H9 (cell line): ENCODE results near the gene KLB. TPM values are rescaled to one million over a fixed set of nuclear protein-coding genes. Genes with fewer than 3 reads are reported as not detected.

Source experiments
- DNase-seq: peaks from one replicate; pipeline ENCODE4 v3.0.0-alpha.2; 2017
- H2AFZ ChIP-seq: one replicate; pipeline ENCODE4 v1.6.1; 2013; ENCODE audit warnings: mild to moderate bottlenecking, low read length, control low read depth, moderate library complexity
- H2AK5ac ChIP-seq: 2 replicates; pipeline ENCODE4 v1.6.1; 2013; ENCODE audit warnings: low read length, control low read depth, mixed read lengths; ENCODE audit not compliant: insufficient read length
- H2BK120ac ChIP-seq: one replicate; pipeline ENCODE4 v1.6.1; 2013; ENCODE audit warnings: low read depth, mild to moderate bottlenecking, low read length, control low read depth, inconsistent platforms; ENCODE audit not compliant: poor library complexity, severe bottlenecking
- H2BK12ac ChIP-seq: 2 replicates; pipeline ENCODE4 v1.6.1; 2013; ENCODE audit warnings: low read length, control low read depth, mixed read lengths, low read depth; ENCODE audit not compliant: insufficient read length
- H2BK15ac ChIP-seq: 2 replicates; pipeline ENCODE4 v1.6.1; 2013; ENCODE audit warnings: low read depth, low read length, control low read depth
- H2BK20ac ChIP-seq: one replicate; pipeline ENCODE4 v1.6.1; 2013; ENCODE audit warnings: low read depth, mild to moderate bottlenecking, low read length, control low read depth, inconsistent platforms; ENCODE audit not compliant: poor library complexity, severe bottlenecking
- H2BK5ac ChIP-seq: 2 replicates; pipeline ENCODE4 v1.6.1; 2013; ENCODE audit warnings: low read length, control low read depth, mixed read lengths; ENCODE audit not compliant: insufficient read length
- H3K14ac ChIP-seq: 2 replicates; pipeline ENCODE4 v1.6.1; 2013; ENCODE audit warnings: low read length, control low read depth; ENCODE audit not compliant: insufficient read depth
- H3K18ac ChIP-seq: 2 replicates; pipeline ENCODE4 v1.6.1; 2013; ENCODE audit warnings: low read depth, mild to moderate bottlenecking, mixed read lengths, low read length, control low read depth; ENCODE audit not compliant: insufficient read length
- H3K23ac ChIP-seq: 2 replicates; pipeline ENCODE4 v1.6.1; 2013; ENCODE audit warnings: low read length, control low read depth, mixed read lengths, low read depth; ENCODE audit not compliant: insufficient read length
- H3K23me2 ChIP-seq: 2 replicates; pipeline ENCODE4 v1.6.1; 2013; ENCODE audit warnings: low read depth, mild to moderate bottlenecking, mixed read lengths, low read length, control low read depth; ENCODE audit not compliant: insufficient read length, poor library complexity, severe bottlenecking
- H3K27ac ChIP-seq: 2 replicates; pipeline ENCODE4 v1.5.1; 2013; ENCODE audit warnings: low read length, control low read depth, mixed read lengths, low read depth; ENCODE audit not compliant: insufficient read length
- H3K27me3 ChIP-seq: 2 replicates; pipeline ENCODE4 v1.6.1; 2013; ENCODE audit warnings: low read length, control low read depth, inconsistent platforms; ENCODE audit not compliant: insufficient read depth
- H3K4ac ChIP-seq: 2 replicates; pipeline ENCODE4 v1.6.1; 2013; ENCODE audit warnings: low read depth, mild to moderate bottlenecking, control low read depth, inconsistent platforms, low read length, moderate library complexity
- H3K4me1 ChIP-seq: 2 replicates; pipeline ENCODE4 v1.6.1; 2013; ENCODE audit warnings: low read length, control low read depth, inconsistent platforms; ENCODE audit not compliant: insufficient read depth
- H3K4me2 ChIP-seq: 2 replicates; pipeline ENCODE4 v1.6.1; 2013; ENCODE audit warnings: low read length, control low read depth, mixed read lengths; ENCODE audit not compliant: insufficient read length, insufficient read depth
- H3K56ac ChIP-seq: 2 replicates; pipeline ENCODE4 v1.6.1; 2013; ENCODE audit warnings: low read depth, mild to moderate bottlenecking, mixed read lengths, low read length, control low read depth; ENCODE audit not compliant: insufficient read length
- H3K79me1 ChIP-seq: 2 replicates; pipeline ENCODE4 v1.6.1; 2013; ENCODE audit warnings: low read depth, mild to moderate bottlenecking, moderate library complexity, low read length, control low read depth, inconsistent platforms; ENCODE audit not compliant: insufficient read depth, poor library complexity, severe bottlenecking
- H3K79me2 ChIP-seq: 2 replicates; pipeline ENCODE4 v1.6.1; 2013; ENCODE audit warnings: low read length, control low read depth, inconsistent platforms; ENCODE audit not compliant: insufficient read depth
- H3K9ac ChIP-seq: 2 replicates; pipeline ENCODE4 v1.6.1; 2013; ENCODE audit warnings: low read length, control low read depth, mixed read lengths; ENCODE audit not compliant: insufficient read length; ENCODE audit errors: extremely low read depth
- H3K9me3 ChIP-seq: one replicate; pipeline ENCODE4 v1.6.1; 2013; ENCODE audit warnings: low read depth, low read length, inconsistent platforms; ENCODE audit not compliant: control insufficient read depth
- H3T11ph ChIP-seq: one replicate; pipeline ENCODE4 v1.6.1; 2013; ENCODE audit warnings: mild to moderate bottlenecking, low read length, control low read depth, inconsistent platforms
- H4K20me1 ChIP-seq: one replicate; pipeline ENCODE4 v1.6.1; 2013; ENCODE audit not compliant: control insufficient read depth, insufficient read length, insufficient read depth
- H4K5ac ChIP-seq: 2 replicates; pipeline ENCODE4 v1.6.1; 2013; ENCODE audit warnings: low read depth, mild to moderate bottlenecking, mixed read lengths, low read length, control low read depth; ENCODE audit not compliant: insufficient read length
- H4K8ac ChIP-seq: replicated peaks from 2 replicates; pipeline ENCODE4 v1.6.1; 2013; ENCODE audit warnings: low read length, control low read depth, mixed read lengths, low read depth; ENCODE audit not compliant: insufficient read length
- H4K91ac ChIP-seq: 2 replicates; pipeline ENCODE4 v1.6.1; 2013; ENCODE audit warnings: low read depth, mild to moderate bottlenecking, moderate library complexity, mixed read lengths, low read length, control low read depth; ENCODE audit not compliant: insufficient read length
- H3K27ac Mint-ChIP-seq, 3 experiments: 2 replicates in 2 of 3; 3 replicates in 1 of 3; pipeline ENCODE4 v1.8.0; 2020 to 2021; ENCODE audit warnings: mixed read lengths in 3 of 3, mild to moderate bottlenecking in 1 of 3, moderate library complexity in 1 of 3
- H3K27me3 Mint-ChIP-seq: 2 replicates; pipeline ENCODE4 v1.8.0; 2021; ENCODE audit warnings: low read depth, mild to moderate bottlenecking, moderate library complexity, mixed read lengths
- H3K36me3 Mint-ChIP-seq, 3 experiments: 2 replicates in 2 of 3; 3 replicates in 1 of 3; pipeline ENCODE4 v1.8.0; 2020 to 2021; ENCODE audit warnings: low read depth in 3 of 3, mixed read lengths in 3 of 3; ENCODE audit not compliant: insufficient read depth in 1 of 3
- H3K4me1 Mint-ChIP-seq, 2 experiments: 2 replicates each; pipeline ENCODE4 v1.8.0; 2020; ENCODE audit warnings: mixed read lengths in 2 of 2
- H3K4me3 Mint-ChIP-seq, 2 experiments: 2 replicates in 1 of 2; 3 replicates in 1 of 2; pipeline ENCODE4 v1.8.0; 2020 to 2021; ENCODE audit warnings: mild to moderate bottlenecking in 2 of 2, mixed read lengths in 2 of 2, moderate library complexity in 1 of 2
- H3K9me3 Mint-ChIP-seq, 2 experiments: 2 replicates in 1 of 2; 3 replicates in 1 of 2; pipeline ENCODE4 v1.8.0; 2020; ENCODE audit warnings: mild to moderate bottlenecking in 2 of 2, mixed read lengths in 2 of 2, moderate library complexity in 1 of 2
- WGBS: extraction: QIAGEN DNeasy Blood & Tissue Kit; methylation state at CpG from one replicate; pipeline ENCODE4 v1.1.7; 2013; ENCODE audit warnings: missing lambda C conversion rate, low lambda C conversion rate, mixed read lengths; ENCODE audit not compliant: insufficient read length; ENCODE audit errors: extremely low coverage; 5-methylcytosine and 5-hydroxymethylcytosine counted together
- total RNA-seq: library from RNA; stranded (reverse); gene quantifications from 2 replicates; pipeline ENCODE4 v1.2.1, GENCODE V29; 2021
- TF ChIP-seq, protein P1 (sequence below): fragments of 200-600 bp; sonication (generic); conservative IDR thresholded peaks from 3 replicates; pipeline ENCODE4 v1.8.0; 2021; ENCODE audit warnings: antibody characterized with exemption, mild to moderate bottlenecking

KLB gene
- total RNA-seq, 1 experiment from 2014 or later, result 0.07 TPM

DNA sequence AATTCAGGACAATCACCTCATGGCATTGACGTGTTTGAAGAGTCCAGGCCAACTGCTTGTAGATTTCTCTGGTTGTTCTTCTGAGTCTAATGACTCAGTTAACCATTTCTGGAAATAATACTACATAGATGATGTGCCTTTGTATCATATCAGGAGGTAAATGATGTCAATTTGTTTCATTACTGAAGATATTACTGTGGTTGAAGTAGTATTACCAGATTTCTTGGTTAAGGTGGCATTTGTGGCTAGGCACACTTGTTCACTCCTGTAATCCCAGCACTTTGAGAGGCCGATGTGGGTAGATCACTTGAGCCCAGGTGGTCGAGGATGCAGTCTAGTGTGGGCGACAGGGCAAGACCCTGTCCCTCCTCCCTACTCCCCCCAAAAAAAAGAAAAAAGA, 36.3 kb downstream of the KLB start:
- H3K79me1 ChIP-seq, result no peaks in the 10 kb centered on the region
- no peak overlapping the region for H4K91ac ChIP-seq
- no peak overlapping the region for H2BK120ac ChIP-seq
- H3K4me1 ChIP-seq, result no peaks in the 10 kb centered on the region
- no peak overlapping the region for H3K23ac ChIP-seq
- no peaks in the 10 kb centered on the region for H3K23me2 ChIP-seq
- no peak overlapping the region for H3K9ac ChIP-seq
- H3K14ac ChIP-seq, result no peak overlapping the region
- no peaks in the 10 kb centered on the region for H4K20me1 ChIP-seq
- H3K27me3 Mint-ChIP-seq, result peaks cover 9% of the 10 kb centered on the region
- no peaks in the 10 kb centered on the region for H3K9me3 ChIP-seq
- H3K56ac ChIP-seq, result no peak overlapping the region
- H2AK5ac ChIP-seq, result no peak overlapping the region
- no peak overlapping the region for H2AFZ ChIP-seq
- H4K5ac ChIP-seq, result no peak overlapping the region
- H3K27ac ChIP-seq, result no peak overlapping the region
- TF ChIP-seq, protein P1, sequence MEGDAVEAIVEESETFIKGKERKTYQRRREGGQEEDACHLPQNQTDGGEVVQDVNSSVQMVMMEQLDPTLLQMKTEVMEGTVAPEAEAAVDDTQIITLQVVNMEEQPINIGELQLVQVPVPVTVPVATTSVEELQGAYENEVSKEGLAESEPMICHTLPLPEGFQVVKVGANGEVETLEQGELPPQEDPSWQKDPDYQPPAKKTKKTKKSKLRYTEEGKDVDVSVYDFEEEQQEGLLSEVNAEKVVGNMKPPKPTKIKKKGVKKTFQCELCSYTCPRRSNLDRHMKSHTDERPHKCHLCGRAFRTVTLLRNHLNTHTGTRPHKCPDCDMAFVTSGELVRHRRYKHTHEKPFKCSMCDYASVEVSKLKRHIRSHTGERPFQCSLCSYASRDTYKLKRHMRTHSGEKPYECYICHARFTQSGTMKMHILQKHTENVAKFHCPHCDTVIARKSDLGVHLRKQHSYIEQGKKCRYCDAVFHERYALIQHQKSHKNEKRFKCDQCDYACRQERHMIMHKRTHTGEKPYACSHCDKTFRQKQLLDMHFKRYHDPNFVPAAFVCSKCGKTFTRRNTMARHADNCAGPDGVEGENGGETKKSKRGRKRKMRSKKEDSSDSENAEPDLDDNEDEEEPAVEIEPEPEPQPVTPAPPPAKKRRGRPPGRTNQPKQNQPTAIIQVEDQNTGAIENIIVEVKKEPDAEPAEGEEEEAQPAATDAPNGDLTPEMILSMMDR, result no peak
- no peak overlapping the region for H3K18ac ChIP-seq
- no peak overlapping the region for H4K8ac ChIP-seq
- no peak overlapping the region for H3T11ph ChIP-seq
- no peak overlapping the region for H3K4me3 Mint-ChIP-seq
- no peak overlapping the region for H3K27ac Mint-ChIP-seq
- no peak overlapping the region for H2BK20ac ChIP-seq
- H3K27me3 ChIP-seq, result no peaks in the 10 kb centered on the region
- no peaks in the 10 kb centered on the region for H3K9me3 Mint-ChIP-seq
- H2BK15ac ChIP-seq, result no peak overlapping the region
- no peak overlapping the region for H3K4ac ChIP-seq
- DNase-seq, result no peak
- H2BK5ac ChIP-seq, result no peak overlapping the region
- no peaks in the 10 kb centered on the region for H3K79me2 ChIP-seq
- H3K4me2 ChIP-seq, result no peak overlapping the region
- peaks cover 0 to 2% of the 10 kb centered on the region in 2 experiments; a peak in 1 of 4 replicates for H3K4me1 Mint-ChIP-seq
- H3K36me3 Mint-ChIP-seq, result no peaks in the 10 kb centered on the region
- no CpG with 5 or more reads among the region's 4 CpGs for WGBS
- no peak overlapping the region for H2BK12ac ChIP-seq
